ENCODE data around the gene PLXNA4. TPM values are rescaled to one million over a fixed set of nuclear protein-coding genes. Genes with fewer than 3 reads are reported as not detected.

PLXNA4 gene
- total RNA-seq, 4 donors from 2014 or later: 4.8 to 19.7 (median 10.7) TPM

- H3K27ac ChIP-seq: peak overlapping the region in 3 of 4 donors; percentile 35 to 67 (median 62)
- TF ChIP-seq POLR2AphosphoS5 (IDR thresholded peaks at IDR 0.05) (peak; percentile 47), EP300 (IDR thresholded peaks at IDR 0.05) (no peak), CTCF (IDR thresholded peaks at IDR 0.05) (peak in 2 of 4 experiments; percentile 13 to 39)
- no CpG with 5 or more reads among the region's 65 CpGs for WGBS, 2 donors (ENCODE audit: low coverage in 1 of 2)
- no peaks in the 10 kb centered on the region for H3K9me3 ChIP-seq
- peak; percentile 67 for ATAC-seq
- peaks cover 0 to 50% (median 18%) of the 10 kb centered on the region in 3 donors for H3K4me1 ChIP-seq
- no peaks in the 10 kb centered on the region for H3K36me3 ChIP-seq
- H3K4me3 ChIP-seq: peak overlapping the region; percentile 41 to 62
- H3K27me3 ChIP-seq: peaks cover 46% of the 10 kb centered on the region
Observed at GRCh38 chr7:132577206-132578049, 1.2 kb upstream of the PLXNA4 start.

- TF ChIP-seq POLR2A (IDR thresholded peaks at IDR 0.05) (no peak), POLR2AphosphoS5 (IDR thresholded peaks at IDR 0.05) (no peak), CTCF (IDR thresholded peaks at IDR 0.05) (no peak), EP300 (IDR thresholded peaks at IDR 0.05) (no peak)
- Histone ChIP-seq H3K4me1 (peaks cover 0 to 50% (median 18%) of the 10 kb centered on the region in 3 donors), H3K4me3 (peak overlapping the region; percentile 44 to 62), H3K27ac (peak overlapping the region in 3 of 4 donors; percentile 45 to 75 (median 62)), H3K9me3 (no peaks in the 10 kb centered on the region), H3K36me3 (no peaks in the 10 kb centered on the region), H3K27me3 (peaks cover 48% of the 10 kb centered on the region)
- no CpG with 5 or more reads among the region's 55 CpGs for WGBS, 2 donors (ENCODE audit: low coverage in 1 of 2)
- ATAC-seq: peak; percentile 24
Observed at GRCh38 chr7:132576721-132577085, 433 bp upstream of the PLXNA4 start.

GRCh38 chr7:132575419-132575981 is 770 bp downstream of the PLXNA4 start:
- 2% methylated on average over 10 of the region's 27 CpGs; no CpG with 5 or more reads in 1 of the 2 donors for WGBS, 2 donors (ENCODE audit: low coverage in 1 of 2)
- peaks cover 43% of the 10 kb centered on the region for H3K27me3 ChIP-seq
- no peaks in the 10 kb centered on the region for H3K36me3 ChIP-seq
- H3K9me3 ChIP-seq: no peaks in the 10 kb centered on the region
- H3K4me3 ChIP-seq: peak overlapping the region; percentile 44 to 62
- ATAC-seq: peak; percentile 37
- H3K27ac ChIP-seq: peak overlapping the region in 2 of 4 donors; percentile 62 to 75
- TF ChIP-seq EP300 (IDR thresholded peaks at IDR 0.05) (no peak), POLR2AphosphoS5 (IDR thresholded peaks at IDR 0.05) (peak; percentile 32), POLR2A (IDR thresholded peaks at IDR 0.05) (no peak), CTCF (IDR thresholded peaks at IDR 0.05) (peak in 2 of 4 experiments; percentile 17 to 39)
- H3K4me1 ChIP-seq: peaks cover 0 to 48% (median 18%) of the 10 kb centered on the region in 3 donors

- no peak for TF ChIP-seq CTCF (IDR thresholded peaks at IDR 0.05)
- no peak for TF ChIP-seq POLR2AphosphoS5 (IDR thresholded peaks at IDR 0.05)
- TF ChIP-seq POLR2A (IDR thresholded peaks at IDR 0.05): no peak
- no peak for TF ChIP-seq EP300 (IDR thresholded peaks at IDR 0.05)
- Histone ChIP-seq H3K9me3 (no peaks in the 10 kb centered on the region), H3K27ac (no peak overlapping the region), H3K27me3 (peaks cover 43% of the 10 kb centered on the region), H3K4me3 (no peak overlapping the region), H3K4me1 (peaks cover 0 to 45% (median 18%) of the 10 kb centered on the region in 3 donors), H3K36me3 (no peaks in the 10 kb centered on the region)
- ATAC-seq: no peak
- 34 to 62% methylated on average over 4 to 8 of the region's 8 CpGs for WGBS, 2 donors (ENCODE audit: low coverage in 1 of 2)
Observed at GRCh38 chr7:132574223-132574622, 2.0 kb downstream of the PLXNA4 start.

All from gastroesophageal sphincter (tissue), 4 donors.